ENCODE data around the gene C2orf68.

GRCh38 chr2:85651097-85651496 is 39.2 kb upstream of the C2orf68 start:
- TF ChIP-seq SSRP1 (CRISPR knock-in tag; IDR thresholded peaks at IDR 0.05) (no peak), YY1 (IDR thresholded peaks at IDR 0.05; ENCODE audit: insufficient read depth, insufficient replicate concordance, low read depth, low read length) (no peak), MAFF (IDR thresholded peaks at IDR 0.05; ENCODE audit: low read depth, low read length) (no peak), ZNF207 (IDR thresholded peaks at IDR 0.05; ENCODE audit: borderline replicate concordance) (no peak), ZNF3 (CRISPR knock-in tag; IDR thresholded peaks at IDR 0.05) (no peak), MYNN (CRISPR knock-in tag; IDR thresholded peaks at IDR 0.05; ENCODE audit: low read depth) (no peak), FOXC1 (CRISPR knock-in tag; IDR thresholded peaks at IDR 0.05; ENCODE audit: borderline replicate concordance) (no peak), ZNF253 (CRISPR knock-in tag; IDR thresholded peaks at IDR 0.05; ENCODE audit: borderline replicate concordance) (no peak), TCF7 (IDR thresholded peaks at IDR 0.05; ENCODE audit: low read depth) (no peak), ZMYM4 (CRISPR knock-in tag; IDR thresholded peaks at IDR 0.05) (no peak), ZKSCAN8 (CRISPR knock-in tag; IDR thresholded peaks at IDR 0.05; ENCODE audit: borderline replicate concordance) (no peak)
- TF ChIP-seq, protein P1, sequence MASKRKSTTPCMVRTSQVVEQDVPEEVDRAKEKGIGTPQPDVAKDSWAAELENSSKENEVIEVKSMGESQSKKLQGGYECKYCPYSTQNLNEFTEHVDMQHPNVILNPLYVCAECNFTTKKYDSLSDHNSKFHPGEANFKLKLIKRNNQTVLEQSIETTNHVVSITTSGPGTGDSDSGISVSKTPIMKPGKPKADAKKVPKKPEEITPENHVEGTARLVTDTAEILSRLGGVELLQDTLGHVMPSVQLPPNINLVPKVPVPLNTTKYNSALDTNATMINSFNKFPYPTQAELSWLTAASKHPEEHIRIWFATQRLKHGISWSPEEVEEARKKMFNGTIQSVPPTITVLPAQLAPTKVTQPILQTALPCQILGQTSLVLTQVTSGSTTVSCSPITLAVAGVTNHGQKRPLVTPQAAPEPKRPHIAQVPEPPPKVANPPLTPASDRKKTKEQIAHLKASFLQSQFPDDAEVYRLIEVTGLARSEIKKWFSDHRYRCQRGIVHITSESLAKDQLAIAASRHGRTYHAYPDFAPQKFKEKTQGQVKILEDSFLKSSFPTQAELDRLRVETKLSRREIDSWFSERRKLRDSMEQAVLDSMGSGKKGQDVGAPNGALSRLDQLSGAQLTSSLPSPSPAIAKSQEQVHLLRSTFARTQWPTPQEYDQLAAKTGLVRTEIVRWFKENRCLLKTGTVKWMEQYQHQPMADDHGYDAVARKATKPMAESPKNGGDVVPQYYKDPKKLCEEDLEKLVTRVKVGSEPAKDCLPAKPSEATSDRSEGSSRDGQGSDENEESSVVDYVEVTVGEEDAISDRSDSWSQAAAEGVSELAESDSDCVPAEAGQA (IDR thresholded peaks at IDR 0.05; ENCODE audit: low read depth), result no peak
- TF ChIP-seq, protein P1 (CRISPR knock-in tag; IDR thresholded peaks at IDR 0.05; ENCODE audit: borderline replicate concordance), result no peak
- TF ChIP-seq, protein P2, sequence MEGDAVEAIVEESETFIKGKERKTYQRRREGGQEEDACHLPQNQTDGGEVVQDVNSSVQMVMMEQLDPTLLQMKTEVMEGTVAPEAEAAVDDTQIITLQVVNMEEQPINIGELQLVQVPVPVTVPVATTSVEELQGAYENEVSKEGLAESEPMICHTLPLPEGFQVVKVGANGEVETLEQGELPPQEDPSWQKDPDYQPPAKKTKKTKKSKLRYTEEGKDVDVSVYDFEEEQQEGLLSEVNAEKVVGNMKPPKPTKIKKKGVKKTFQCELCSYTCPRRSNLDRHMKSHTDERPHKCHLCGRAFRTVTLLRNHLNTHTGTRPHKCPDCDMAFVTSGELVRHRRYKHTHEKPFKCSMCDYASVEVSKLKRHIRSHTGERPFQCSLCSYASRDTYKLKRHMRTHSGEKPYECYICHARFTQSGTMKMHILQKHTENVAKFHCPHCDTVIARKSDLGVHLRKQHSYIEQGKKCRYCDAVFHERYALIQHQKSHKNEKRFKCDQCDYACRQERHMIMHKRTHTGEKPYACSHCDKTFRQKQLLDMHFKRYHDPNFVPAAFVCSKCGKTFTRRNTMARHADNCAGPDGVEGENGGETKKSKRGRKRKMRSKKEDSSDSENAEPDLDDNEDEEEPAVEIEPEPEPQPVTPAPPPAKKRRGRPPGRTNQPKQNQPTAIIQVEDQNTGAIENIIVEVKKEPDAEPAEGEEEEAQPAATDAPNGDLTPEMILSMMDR (CRISPR knock-in tag; IDR thresholded peaks at IDR 0.05), result no peak
